Hepatocyte (in vitro differentiated cells): ENCODE data around the gene MAP3K3. TPM values are rescaled to one million over a fixed set of nuclear protein-coding genes. Genes with fewer than 3 reads are reported as not detected.

Experiments used
- DNase-seq: peaks from one replicate; pipeline ENCODE4 v3.0.0-alpha.2; 2016; ENCODE audit warnings: low spot score
- H2AFZ ChIP-seq: fragments of 200-600 bp; sonication (generic); 2 replicates; pipeline ENCODE4 v1.6.0; 2016; ENCODE audit warnings: antibody characterized with exemption, mild to moderate bottlenecking
- H3K27ac ChIP-seq: fragments of 200-600 bp; sonication (generic); 2 replicates; pipeline ENCODE4 v1.5.1; 2016; ENCODE audit warnings: mild to moderate bottlenecking
- H3K27me3 ChIP-seq: fragments of 200-600 bp; sonication (generic); 2 replicates; pipeline ENCODE4 v1.6.1; 2016
- H3K36me3 ChIP-seq: fragments of 200-600 bp; sonication (generic); replicated peaks from 2 replicates; pipeline ENCODE4 v1.5.1; 2016; ENCODE audit warnings: low read depth; ENCODE audit not compliant: insufficient read depth
- H3K4me1 ChIP-seq: fragments of 200-600 bp; sonication (generic); 2 replicates; pipeline ENCODE4 v1.5.1; 2016; ENCODE audit warnings: mild to moderate bottlenecking, moderate library complexity; ENCODE audit not compliant: insufficient read depth
- H3K4me2 ChIP-seq: fragments of 200-600 bp; sonication (generic); 2 replicates; pipeline ENCODE4 v1.6.0; 2016
- H3K4me3 ChIP-seq: fragments of 200-600 bp; sonication (generic); 2 replicates; pipeline ENCODE4 v1.5.1; 2016; ENCODE audit warnings: mild to moderate bottlenecking
- H3K79me2 ChIP-seq: fragments of 200-600 bp; sonication (generic); 2 replicates; pipeline ENCODE4 v1.6.0; 2017; ENCODE audit warnings: mild to moderate bottlenecking
- H3K9me2 ChIP-seq: fragments of 200-600 bp; sonication (generic); replicated peaks from 2 replicates; pipeline ENCODE4 v1.6.0; 2017; ENCODE audit warnings: mild to moderate bottlenecking; ENCODE audit not compliant: insufficient read depth
- H3K9me3 ChIP-seq: fragments of 200-600 bp; sonication (generic); 2 replicates; pipeline ENCODE4 v1.5.1; 2016; ENCODE audit warnings: low read depth, mild to moderate bottlenecking
- H4K20me1 ChIP-seq: fragments of 200-600 bp; sonication (generic); 2 replicates; pipeline ENCODE4 v1.6.0; 2016; ENCODE audit warnings: mild to moderate bottlenecking; ENCODE audit not compliant: insufficient read depth, poor library complexity, severe bottlenecking
- EZH2 ChIP-seq: fragments of 200-600 bp; sonication (generic); IDR thresholded peaks from 2 replicates; pipeline ENCODE4 v1.6.1; 2016; ENCODE audit warnings: antibody characterized with exemption, mild to moderate bottlenecking, borderline replicate concordance
- EZH2phosphoT487 ChIP-seq: fragments of 200-600 bp; sonication (generic); IDR thresholded peaks from one replicate; pipeline ENCODE4 v1.6.1; 2018; ENCODE audit warnings: antibody characterized with exemption, mild to moderate bottlenecking, low read depth, moderate library complexity; ENCODE audit not compliant: unreplicated experiment, severe bottlenecking
- WGBS: methylation state at CpG from one replicate; pipeline ENCODE4 v1.1.6; 2016; ENCODE audit warnings: low lambda C conversion rate; ENCODE audit errors: missing lambda C conversion rate; 5-methylcytosine and 5-hydroxymethylcytosine counted together
- polyA plus RNA-seq: library from polyadenylated mRNA; unstranded; fragments of >200 nt; fragmentation: Nextera tagmentation; extraction: Ambion mirVana; gene quantifications from 2 replicates; pipeline ENCODE4 v1.2.1, GENCODE V29; 2016
- total RNA-seq: library from RNA; depleted of rRNA; stranded (reverse); fragments of >200 nt; gene quantifications from 2 replicates; pipeline ENCODE4 v1.2.3, GENCODE V29; 2014
- TF ChIP-seq, protein P1 (sequence below): fragments of 200-600 bp; sonication (generic); IDR thresholded peaks from 2 replicates; pipeline ENCODE4 v1.5.1; 2016; ENCODE audit warnings: antibody characterized with exemption, mild to moderate bottlenecking; ENCODE audit not compliant: poor library complexity

Gene MAP3K3
- total and polyA plus RNA-seq, 2 experiments from 2014 or later, result 13.4 to 15.5 TPM

DNA sequence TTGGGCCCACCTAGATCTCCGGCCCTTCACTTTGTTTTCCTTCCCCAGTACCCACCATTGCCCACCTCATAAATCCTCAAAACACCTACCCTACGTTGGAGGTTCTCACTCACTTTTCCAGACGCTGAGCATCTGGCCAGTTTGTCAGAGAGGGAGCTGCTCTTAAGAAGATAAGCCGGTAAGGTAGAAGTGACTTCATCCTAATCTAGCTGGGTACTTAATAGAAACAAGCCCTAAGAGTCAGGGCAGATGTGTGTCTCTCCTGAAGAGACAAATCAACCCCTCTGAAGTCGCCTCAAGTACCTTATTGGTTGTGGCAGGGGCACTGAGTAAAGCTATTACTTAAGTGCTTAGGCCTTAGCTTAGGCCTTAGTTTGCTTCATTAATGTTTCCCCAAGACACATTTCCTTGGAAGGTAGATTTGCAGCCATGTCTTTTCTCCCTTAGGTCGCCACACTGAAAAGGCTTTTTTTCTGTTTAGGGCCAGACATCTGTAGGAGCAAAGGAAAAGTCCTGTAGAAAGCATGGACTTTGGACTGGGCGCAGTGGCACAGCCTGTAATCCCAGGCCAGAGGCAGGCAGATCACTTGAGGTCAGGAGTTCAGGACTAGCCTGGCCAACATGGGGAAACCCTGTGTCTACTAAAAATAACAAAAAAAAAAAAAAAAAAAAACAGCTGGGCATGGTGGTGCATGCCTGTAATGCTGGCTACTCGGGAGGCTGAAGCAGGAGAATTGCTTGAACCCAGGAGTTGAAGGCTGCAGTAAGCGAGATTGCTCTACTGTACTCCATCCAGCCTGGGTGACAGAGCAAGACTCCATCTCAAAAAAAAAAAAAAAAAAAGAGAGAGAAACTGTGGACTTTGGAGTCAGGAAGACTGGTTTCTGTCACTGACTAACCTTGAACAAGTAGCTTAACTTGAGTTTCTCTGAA lies 20.5 kb upstream of the MAP3K3 start:
- Histone ChIP-seq H3K4me1 (peaks cover 6% of the 10 kb centered on the region), H3K4me3 (peak overlapping the region; percentile 94), H3K36me3 (no peaks in the 10 kb centered on the region), H2AFZ (peak overlapping the region; percentile 91), H3K9me2 (no peaks in the 10 kb centered on the region), H3K9me3 (no peaks in the 10 kb centered on the region), H3K27me3 (no peaks in the 10 kb centered on the region), H3K4me2 (peak overlapping the region; percentile 98), H3K79me2 (peaks cover 11% of the 10 kb centered on the region), H4K20me1 (no peaks in the 10 kb centered on the region), H3K27ac (peak overlapping the region; percentile 85)
- no peak for TF ChIP-seq EZH2
- TF ChIP-seq, protein P1, sequence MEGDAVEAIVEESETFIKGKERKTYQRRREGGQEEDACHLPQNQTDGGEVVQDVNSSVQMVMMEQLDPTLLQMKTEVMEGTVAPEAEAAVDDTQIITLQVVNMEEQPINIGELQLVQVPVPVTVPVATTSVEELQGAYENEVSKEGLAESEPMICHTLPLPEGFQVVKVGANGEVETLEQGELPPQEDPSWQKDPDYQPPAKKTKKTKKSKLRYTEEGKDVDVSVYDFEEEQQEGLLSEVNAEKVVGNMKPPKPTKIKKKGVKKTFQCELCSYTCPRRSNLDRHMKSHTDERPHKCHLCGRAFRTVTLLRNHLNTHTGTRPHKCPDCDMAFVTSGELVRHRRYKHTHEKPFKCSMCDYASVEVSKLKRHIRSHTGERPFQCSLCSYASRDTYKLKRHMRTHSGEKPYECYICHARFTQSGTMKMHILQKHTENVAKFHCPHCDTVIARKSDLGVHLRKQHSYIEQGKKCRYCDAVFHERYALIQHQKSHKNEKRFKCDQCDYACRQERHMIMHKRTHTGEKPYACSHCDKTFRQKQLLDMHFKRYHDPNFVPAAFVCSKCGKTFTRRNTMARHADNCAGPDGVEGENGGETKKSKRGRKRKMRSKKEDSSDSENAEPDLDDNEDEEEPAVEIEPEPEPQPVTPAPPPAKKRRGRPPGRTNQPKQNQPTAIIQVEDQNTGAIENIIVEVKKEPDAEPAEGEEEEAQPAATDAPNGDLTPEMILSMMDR, result no peak
- no peak for TF ChIP-seq EZH2phosphoT487
- WGBS, result 55% methylated on average over 9 of the region's 9 CpGs
- DNase-seq, result peak; percentile 17

DNA sequence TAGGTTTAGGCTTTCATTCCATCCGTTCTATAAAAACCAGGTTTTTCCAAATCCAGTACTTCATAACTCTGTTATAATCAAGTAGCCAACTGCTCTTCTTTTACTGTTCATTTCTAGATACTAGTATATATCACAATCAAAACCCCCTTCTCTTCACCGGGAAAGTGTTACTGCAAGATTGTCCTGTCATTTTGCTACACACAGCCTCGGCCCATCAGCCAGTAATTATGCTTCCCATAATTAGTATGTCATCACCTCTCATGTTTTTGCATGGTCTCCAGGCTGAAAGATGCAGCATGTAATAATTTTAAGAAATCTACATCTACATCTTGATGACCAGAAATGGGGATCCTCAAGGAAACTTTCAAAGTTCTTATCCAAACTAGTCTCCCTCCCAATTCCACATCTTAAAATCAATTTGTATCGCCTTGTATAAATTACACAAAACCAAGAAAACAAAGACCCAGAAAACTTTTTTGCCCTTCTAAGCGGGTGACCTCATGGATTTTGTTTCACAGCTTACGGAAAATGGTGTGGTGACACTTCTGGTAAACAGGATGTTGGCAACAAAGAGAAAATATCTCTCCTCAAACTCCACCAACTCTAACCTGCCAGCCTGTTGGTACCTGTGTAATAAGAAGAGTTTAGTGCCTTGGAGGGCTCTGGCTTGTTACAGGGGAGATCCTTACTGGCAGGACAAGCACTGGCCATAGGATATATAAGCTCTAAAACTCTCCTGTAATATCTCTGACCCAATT lies 12.2 kb upstream of the MAP3K3 start:
- no peak for DNase-seq
- Histone ChIP-seq H3K27ac (no peak overlapping the region), H3K4me3 (no peak overlapping the region), H3K4me2 (no peak overlapping the region), H3K9me2 (no peaks in the 10 kb centered on the region), H3K9me3 (no peaks in the 10 kb centered on the region), H3K27me3 (no peaks in the 10 kb centered on the region), H4K20me1 (no peaks in the 10 kb centered on the region), H3K79me2 (no peaks in the 10 kb centered on the region), H3K36me3 (no peaks in the 10 kb centered on the region), H3K4me1 (no peaks in the 10 kb centered on the region), H2AFZ (no peak overlapping the region)
- TF ChIP-seq EZH2phosphoT487, result no peak
- TF ChIP-seq EZH2, result no peak
- TF ChIP-seq, protein P1, result no peak
- WGBS, result 86% methylated on average over 6 of the region's 6 CpGs

DNA sequence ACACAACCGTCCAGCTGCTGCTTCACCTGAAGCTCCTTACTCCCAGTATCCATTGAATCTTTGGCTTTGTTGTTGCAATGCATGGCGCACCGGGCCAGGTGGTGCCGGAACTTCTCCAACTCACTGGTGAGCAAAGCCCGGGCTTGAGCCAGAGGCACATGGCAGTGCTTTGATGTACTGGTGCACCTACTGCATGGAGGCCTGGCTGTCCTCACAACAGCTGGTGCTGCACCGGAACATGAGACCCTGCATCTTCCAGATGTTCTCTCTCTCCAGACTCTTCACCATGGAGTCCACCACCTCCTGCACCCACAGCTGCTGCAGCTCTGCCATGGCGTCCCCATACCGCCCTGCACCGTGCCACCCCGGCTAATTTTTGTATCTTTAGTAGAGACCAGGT lies 11.4 kb upstream of the MAP3K3 start:
- Histone ChIP-seq H4K20me1 (no peaks in the 10 kb centered on the region), H3K79me2 (no peaks in the 10 kb centered on the region), H3K36me3 (no peaks in the 10 kb centered on the region), H3K4me1 (no peaks in the 10 kb centered on the region), H3K9me3 (no peaks in the 10 kb centered on the region), H3K27ac (no peak overlapping the region), H3K4me3 (no peak overlapping the region), H3K4me2 (no peak overlapping the region), H3K27me3 (no peaks in the 10 kb centered on the region), H2AFZ (no peak overlapping the region), H3K9me2 (no peaks in the 10 kb centered on the region)
- no peak for DNase-seq
- 96% methylated on average over 10 of the region's 10 CpGs for WGBS
- TF ChIP-seq EZH2phosphoT487, result no peak
- no peak for TF ChIP-seq EZH2

DNA sequence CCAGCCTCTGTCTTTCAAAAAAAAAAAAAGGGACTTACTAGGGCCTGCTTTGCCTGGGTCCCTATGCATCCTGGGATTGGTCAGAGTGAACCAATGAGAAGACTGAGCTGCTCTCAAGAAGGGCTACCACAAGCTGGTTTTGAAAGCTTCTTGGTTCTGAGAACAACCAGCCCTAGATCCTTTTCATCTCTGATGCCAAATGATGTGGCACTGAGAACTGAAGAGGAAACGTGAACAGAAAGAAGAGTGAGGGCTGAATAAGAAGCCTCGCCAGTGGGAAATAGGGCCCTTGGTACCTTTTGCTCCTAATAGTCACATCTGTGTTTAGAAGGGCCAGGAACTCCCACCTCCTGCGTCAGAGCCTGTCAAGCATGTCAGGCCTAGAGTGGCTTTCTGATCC lies 10.9 kb upstream of the MAP3K3 start:
- H4K20me1 ChIP-seq, result no peaks in the 10 kb centered on the region
- WGBS, result 94% methylated on average over 3 of the region's 3 CpGs
- H3K36me3 ChIP-seq, result no peaks in the 10 kb centered on the region
- no peaks in the 10 kb centered on the region for H3K27me3 ChIP-seq
- no peaks in the 10 kb centered on the region for H3K79me2 ChIP-seq
- no peaks in the 10 kb centered on the region for H3K9me3 ChIP-seq
- H3K4me3 ChIP-seq, result no peak overlapping the region
- H3K4me2 ChIP-seq, result no peak overlapping the region
- H3K4me1 ChIP-seq, result no peaks in the 10 kb centered on the region
- DNase-seq, result no peak
- H2AFZ ChIP-seq, result no peak overlapping the region
- TF ChIP-seq, protein P1, result no peak
- no peak for TF ChIP-seq EZH2
- TF ChIP-seq EZH2phosphoT487, result no peak
- no peak overlapping the region for H3K27ac ChIP-seq
- no peaks in the 10 kb centered on the region for H3K9me2 ChIP-seq
